ENCODE measurements around the gene SERPINB6.

DNA sequence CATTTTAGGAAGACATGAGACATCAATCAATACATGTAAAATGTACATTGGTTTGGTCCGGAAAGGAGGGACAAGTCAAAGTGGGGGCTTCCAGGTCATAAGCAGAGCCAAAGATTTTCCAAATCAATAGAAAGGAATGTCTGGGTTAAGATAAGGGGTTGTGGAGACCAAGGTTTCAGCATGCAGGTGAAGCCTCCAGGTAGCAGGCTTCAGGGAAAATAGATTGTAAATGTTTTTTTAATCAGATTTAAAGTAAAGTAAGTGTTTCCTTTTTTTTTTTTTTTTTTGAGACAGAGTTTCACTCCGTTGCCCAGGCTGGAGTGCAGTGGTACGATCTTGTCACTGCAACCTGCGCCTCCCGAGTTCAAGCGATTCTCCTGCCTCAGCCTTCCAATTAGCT lies 51.5 kb downstream of the SERPINB6 start:
- TF ChIP-seq EZH2 (IDR thresholded peaks at IDR 0.05) (no peak), FOXP2 (optimal IDR thresholded peaks at IDR 0.05; ENCODE audit: control extremely low read depth, extremely low read length, insufficient read depth) (no peak), POLR2AphosphoS5 (IDR thresholded peaks at IDR 0.05; ENCODE audit: borderline replicate concordance, low read depth, low read length) (no peak)
